ENCODE results near the gene SUGCT.
A peak's percentile ranks its signal among the peaks of the same experiment; 100 is the strongest.
"Not testable (repeated sequence)": the region's sequence is repeated elsewhere in the genome, so short reads cannot be mapped to it uniquely, and the experiment has no call there.

Gene SUGCT

GRCh38 chr7:40134428-40135316, at the start of gene SUGCT, which contains the start of gene MPLKIP:
TSS of gene SUGCT (plus strand) at chr7:40135005.
TSS of gene MPLKIP (minus strand) at chr7:40134622. CDS start at chr7:40134567, 55 bp downstream.
- peak; percentile 91 for DNase-seq

DNA sequence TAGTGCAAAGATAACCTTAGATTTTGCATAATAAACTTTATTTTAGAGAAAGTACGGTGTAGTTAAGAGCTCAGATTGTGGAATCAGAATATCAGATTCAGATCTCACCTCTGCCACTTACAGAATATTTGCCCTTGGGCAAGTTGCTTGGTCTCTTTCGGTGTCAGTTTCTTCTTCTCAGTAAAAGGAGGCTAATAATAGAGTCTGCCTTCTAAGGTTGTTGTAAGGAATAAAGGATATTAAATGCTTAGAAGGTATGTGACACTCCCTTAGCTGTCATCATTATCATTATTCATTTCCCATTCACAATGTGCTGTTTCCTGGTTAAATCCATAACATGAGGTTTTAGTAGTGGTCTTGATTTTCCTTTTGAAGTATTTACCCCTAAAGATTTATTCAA, 42.6 kb upstream of the SUGCT start:
- DNase-seq = no peak

GRCh38 chr7:40093631-40094350, 41.0 kb upstream of the SUGCT start:
- DNase-seq = no peak

DNA sequence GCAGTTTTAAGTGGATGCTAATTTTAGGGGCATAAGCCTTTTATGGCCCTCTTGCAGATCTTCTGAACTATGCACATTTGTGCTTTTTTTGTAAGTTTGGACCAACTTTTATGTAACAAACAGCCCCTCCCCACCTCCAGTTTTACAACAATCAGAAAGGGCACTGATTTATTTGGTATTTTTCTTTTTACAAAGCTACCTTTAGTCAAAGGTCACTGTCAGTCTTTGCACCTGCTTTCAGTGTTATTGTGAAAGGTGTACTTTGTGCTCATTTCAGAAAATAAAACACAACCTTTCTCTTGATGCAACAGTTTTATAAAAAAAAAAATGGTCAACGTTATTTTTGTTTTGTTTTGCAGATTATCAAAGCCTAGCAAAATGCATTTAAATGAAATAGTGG, 39.6 kb upstream of the SUGCT start:
- DNase-seq = no peak

DNA sequence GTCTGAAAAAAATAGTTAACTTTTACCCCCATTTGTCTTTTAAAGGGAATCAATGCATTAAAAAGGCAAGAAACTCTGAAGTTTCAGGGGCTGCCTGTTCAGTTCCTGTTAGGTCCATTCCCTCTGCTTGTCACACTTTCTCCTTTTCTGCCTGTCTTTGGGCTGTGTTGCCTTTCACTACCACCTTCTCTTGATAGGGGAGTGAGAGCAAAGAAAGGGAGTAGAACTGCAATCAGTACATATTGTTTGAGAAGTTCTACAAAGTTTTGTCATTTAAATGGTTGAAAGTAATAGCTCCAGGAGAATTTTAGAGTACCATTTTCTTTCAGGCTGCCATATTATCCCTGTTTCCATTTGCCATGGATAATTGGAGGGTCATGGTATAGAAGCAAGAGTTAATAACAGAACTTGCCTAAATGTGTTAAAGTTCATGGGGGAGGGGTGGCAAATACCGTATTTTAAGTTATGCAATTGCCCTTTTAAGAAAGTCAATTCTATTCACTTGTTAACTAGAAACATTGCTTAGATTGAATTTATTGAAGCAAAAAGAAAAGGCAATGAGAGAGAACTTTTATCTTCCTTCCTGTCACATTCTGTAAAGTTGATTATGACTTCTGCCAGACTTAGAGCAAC, 39.0 kb upstream of the SUGCT start:
- no peak for DNase-seq

GRCh38 chr7:40097728-40098127, 37.1 kb upstream of the SUGCT start:
- DNase-seq = no peak

- no peak for DNase-seq
These were observed 36.0 kb upstream of the SUGCT start for GRCh38 chr7:40098810-40099209.

DNA sequence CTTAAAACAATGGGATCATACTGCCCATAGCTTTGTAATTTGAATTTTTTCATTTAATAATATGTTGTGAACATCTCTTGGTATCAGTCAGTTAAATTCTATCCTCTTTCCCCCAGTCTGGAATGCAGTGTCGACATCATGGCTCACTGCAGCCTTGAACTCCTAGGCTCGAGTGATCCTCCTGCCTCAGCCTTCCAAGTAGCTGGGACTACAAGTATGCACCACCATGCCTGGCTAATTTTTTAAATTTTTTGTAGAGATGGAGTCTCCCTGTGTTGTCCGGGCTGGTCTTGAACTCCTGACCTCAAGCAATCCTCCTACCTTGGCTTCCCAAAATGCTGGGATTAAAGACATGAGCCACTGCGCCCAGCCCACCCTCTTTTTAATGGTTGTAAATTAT, 35.0 kb upstream of the SUGCT start:
- DNase-seq = no peak

DNA sequence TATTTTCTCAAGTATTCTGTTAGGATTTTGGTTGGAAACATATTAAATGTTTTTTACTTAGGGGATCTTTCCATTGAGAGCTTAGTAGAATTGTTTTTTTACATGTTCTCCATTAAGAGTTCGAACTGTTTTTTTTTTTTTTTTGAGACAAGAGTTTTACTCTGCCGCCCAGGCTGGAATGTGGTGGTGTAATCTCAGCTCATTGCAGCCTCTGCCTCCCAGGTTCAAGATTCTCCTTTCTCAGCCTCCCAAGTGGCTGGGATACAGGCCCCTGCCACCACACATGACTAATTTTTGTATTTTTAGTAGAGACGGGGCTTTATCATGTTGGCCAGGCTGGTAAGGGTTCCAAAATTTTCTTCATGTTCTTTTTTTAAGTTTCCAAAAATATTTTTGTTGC, 33.6 kb upstream of the SUGCT start:
- no peak for DNase-seq

DNA sequence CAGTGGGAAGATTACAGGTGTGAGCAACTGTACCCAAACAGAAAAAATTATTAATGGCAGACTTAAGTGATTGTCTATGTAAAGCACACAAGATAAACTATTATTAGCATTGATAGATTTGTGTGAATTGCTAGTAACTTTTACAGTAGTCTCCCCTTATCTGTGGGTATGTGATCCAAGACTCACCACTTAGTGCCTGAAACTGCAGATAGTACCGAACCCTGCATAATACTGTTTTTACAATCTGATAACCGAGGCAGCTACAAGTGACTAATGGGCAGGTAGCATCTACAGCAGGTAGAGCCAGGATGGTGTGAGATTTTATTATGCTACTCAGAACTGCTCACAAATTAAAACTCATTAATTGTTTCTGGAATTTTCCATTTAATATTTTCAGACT, 31.9 kb upstream of the SUGCT start:
- no peak for DNase-seq

DNA sequence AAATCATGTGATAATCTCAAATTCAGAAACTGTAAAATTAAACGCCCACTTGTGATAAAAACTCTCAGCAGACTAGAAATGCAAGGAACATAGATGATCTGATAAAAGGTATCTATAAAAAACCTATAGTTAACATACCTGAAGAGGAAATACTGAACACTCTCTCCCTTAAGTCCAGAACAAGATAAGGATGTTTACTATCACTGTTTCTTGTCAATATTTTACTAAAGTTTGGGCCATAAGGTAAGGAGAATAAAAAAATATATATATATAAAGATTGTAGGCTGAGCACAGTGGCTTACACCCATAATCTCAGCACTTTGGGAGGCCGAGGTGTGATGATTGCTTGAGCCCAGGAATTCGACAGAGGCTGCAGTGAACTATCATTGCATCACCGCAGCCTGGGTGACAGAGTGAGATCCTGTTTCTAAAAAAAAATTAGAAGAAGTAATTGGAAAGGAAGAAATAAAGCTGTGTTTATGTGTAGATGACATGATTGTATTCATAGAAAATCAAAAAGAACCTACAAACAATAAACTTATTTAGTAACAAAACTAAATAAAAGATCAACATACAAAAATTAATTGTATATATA, 28.8 kb upstream of the SUGCT start:
- no peak for DNase-seq

GRCh38 chr7:40115936-40116335, 18.9 kb upstream of the SUGCT start:
- DNase-seq = no peak

DNA sequence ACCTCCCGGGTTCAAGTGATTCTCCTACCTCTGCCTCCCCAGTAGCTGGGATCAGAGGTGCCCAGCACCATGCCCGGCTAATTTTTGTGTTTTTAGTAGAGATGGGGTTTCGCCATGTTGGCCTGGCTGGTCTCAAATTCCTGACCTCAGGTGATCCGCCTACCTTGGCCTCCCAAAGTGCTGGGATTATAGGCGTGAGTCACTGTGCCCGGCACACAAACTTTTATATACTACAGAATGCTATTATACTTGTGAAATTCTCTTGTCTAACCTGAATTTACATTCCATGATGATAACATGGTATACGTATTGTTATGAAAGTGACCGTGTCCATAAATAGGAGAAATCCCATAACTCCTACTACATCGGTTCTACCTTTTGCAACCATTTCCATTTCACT, 17.6 kb upstream of the SUGCT start:
- DNase-seq = not testable (repeated sequence)

GRCh38 chr7:40118201-40118600, 16.6 kb upstream of the SUGCT start:
- not testable (repeated sequence) for DNase-seq

DNA sequence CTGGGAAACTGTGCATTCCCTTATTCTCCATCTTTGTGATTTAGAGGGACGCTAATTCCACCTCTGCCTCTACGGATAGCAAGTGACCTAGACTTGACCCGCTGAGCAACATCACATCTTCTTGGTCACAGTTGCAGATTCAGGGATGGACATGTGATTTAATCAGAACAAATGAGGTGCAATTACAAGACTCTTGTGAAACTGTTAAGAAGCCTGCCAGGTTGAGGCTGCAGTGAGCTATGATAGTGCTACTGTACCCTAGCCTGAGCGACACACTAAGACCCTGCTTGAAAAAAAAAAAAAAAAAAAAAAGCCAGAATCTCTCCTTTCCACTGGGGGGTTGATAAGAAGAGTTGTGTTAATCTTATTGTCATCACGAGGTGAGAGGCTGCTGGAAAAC, 14.8 kb upstream of the SUGCT start:
- DNase-seq = no peak

- DNase-seq = not testable (repeated sequence)
These were observed 12.5 kb upstream of the SUGCT start for GRCh38 chr7:40122100-40122939.

DNA sequence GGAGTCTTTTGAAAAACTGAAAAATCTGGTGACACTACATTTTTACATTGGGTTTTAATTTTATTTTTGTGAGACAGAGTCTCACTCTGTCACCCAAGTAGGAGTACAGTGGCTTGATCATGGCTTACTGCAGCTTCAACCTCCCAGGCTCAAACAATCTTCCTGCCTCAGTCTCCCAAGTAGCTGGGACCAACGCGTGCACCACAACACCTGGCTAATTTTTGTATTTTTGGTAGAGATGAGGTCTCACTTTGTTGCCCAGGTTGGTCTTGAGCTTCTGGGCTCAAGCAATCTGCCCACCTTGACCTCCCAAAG, 11.9 kb upstream of the SUGCT start:
- DNase-seq = no peak

DNA sequence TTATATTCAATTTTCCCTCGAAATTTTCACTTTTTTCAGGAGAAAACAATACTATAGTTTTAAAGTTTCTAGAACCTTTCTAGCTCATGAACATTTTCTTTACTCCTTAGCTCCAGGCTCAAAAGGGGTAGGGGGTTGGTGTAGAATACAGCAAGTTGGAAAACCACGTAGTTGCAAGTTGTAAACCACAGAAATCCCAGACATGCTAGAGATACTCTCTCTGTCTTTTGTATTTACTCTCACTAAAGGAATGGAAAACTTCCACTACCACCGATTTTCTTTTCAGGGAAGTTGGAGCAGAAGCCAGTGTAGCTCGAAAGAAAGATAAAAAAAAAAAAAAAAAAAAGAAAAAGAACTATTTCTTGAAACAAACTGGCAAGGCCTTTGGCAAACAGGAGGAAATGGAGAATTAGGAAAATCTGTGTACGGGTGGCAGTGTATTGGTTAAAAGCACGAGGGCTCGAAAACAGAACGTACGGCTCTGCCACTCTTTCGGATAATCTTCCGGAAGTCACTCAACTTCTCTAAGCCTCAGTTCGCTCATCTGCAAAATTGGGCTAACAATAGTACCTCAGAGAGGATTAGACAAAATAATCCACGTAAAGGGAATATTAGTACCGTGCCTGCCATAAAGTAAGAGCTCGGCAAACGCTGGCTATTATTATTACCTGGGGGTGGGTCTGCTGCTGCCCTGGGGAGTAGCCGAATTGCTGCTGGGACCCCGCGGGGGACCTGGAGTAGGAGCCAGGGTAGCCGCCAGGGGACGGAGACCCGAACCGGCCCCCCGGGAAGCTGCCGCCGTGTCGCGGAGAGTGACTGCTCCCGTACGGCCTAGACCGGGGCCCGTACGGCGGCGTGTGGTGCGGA, 1.0 kb upstream of the SUGCT start:
- peak; percentile 20 for DNase-seq

GRCh38 chr7:40135317-40135610, 459 bp downstream of the SUGCT start:
- no peak for DNase-seq

- no peak for DNase-seq
These were observed 2.8 kb downstream of the SUGCT start for GRCh38 chr7:40137563-40137962.

- no peak for DNase-seq
These were observed 4.2 kb downstream of the SUGCT start for GRCh38 chr7:40138973-40139372.

GRCh38 chr7:40139891-40140290, 5.1 kb downstream of the SUGCT start:
- DNase-seq = not testable (repeated sequence)
